LNCaP clone FGC (cell line): ENCODE data around the gene SIPA1L3.

Source experiments
- DNase-seq: peaks from one replicate; pipeline ENCODE4 v3.0.0-alpha.2; 2011; ENCODE audit warnings: low read depth
- H3K4me3 ChIP-seq: 2 replicates; pipeline ENCODE4 v1.5.1; 2011; ENCODE audit warnings: mild to moderate bottlenecking, low read depth, low read length, control low read depth
- CTCF ChIP-seq: IDR thresholded peaks from 2 replicates; pipeline ENCODE4 v1.5.1; 2012; ENCODE audit warnings: mild to moderate bottlenecking; ENCODE audit not compliant: control insufficient read depth, insufficient read depth; ENCODE audit errors: extremely low read depth

Gene SIPA1L3

GRCh38 chr19:38199340-38199739, 292.3 kb downstream of the SIPA1L3 start:
- no peak for DNase-seq
- H3K4me3 ChIP-seq = no peak overlapping the region
- TF ChIP-seq CTCF = no peak

GRCh38 chr19:38201731-38202130, 294.7 kb downstream of the SIPA1L3 start:
- no peak for TF ChIP-seq CTCF
- DNase-seq = no peak
- no peak overlapping the region for H3K4me3 ChIP-seq

GRCh38 chr19:38202504-38202903, 295.5 kb downstream of the SIPA1L3 start:
- no peak for TF ChIP-seq CTCF
- no peak overlapping the region for H3K4me3 ChIP-seq
- no peak for DNase-seq

GRCh38 chr19:38203197-38203596, 296.2 kb downstream of the SIPA1L3 start:
- no peak overlapping the region for H3K4me3 ChIP-seq
- TF ChIP-seq CTCF = no peak
- no peak for DNase-seq

GRCh38 chr19:38204096-38204495, 297.1 kb downstream of the SIPA1L3 start:
- DNase-seq = no peak
- H3K4me3 ChIP-seq = no peak overlapping the region
- TF ChIP-seq CTCF = no peak

GRCh38 chr19:38204728-38205127, 297.7 kb downstream of the SIPA1L3 start:
- no peak overlapping the region for H3K4me3 ChIP-seq
- TF ChIP-seq CTCF = no peak
- no peak for DNase-seq

GRCh38 chr19:38206006-38206745, 299.2 kb downstream of the SIPA1L3 start:
- no peak for TF ChIP-seq CTCF
- H3K4me3 ChIP-seq = no peak overlapping the region
- no peak for DNase-seq
